Hindlimb muscle (tissue), 1 donor: ENCODE data around the gene RTRAF. TPM values are rescaled to one million over a fixed set of nuclear protein-coding genes. Genes with fewer than 3 reads are reported as not detected.

Experiments
- DNase-seq: peaks from one replicate; pipeline ENCODE4 v3.0.0-alpha.2; 2013
- polyA plus RNA-seq: library from polyadenylated mRNA; unstranded; fragments of 120-200 nt; gene quantifications from one replicate; pipeline ENCODE4 v1.2.1, GENCODE V29; 2013; ENCODE audit not compliant: insufficient read length

The RTRAF gene
- polyA plus RNA-seq, 1 donor: 210 TPM

GRCh38 chr14:51996148-51996746 is 6.9 kb downstream of the RTRAF start:
- DNase-seq: peak; percentile 31

DNA sequence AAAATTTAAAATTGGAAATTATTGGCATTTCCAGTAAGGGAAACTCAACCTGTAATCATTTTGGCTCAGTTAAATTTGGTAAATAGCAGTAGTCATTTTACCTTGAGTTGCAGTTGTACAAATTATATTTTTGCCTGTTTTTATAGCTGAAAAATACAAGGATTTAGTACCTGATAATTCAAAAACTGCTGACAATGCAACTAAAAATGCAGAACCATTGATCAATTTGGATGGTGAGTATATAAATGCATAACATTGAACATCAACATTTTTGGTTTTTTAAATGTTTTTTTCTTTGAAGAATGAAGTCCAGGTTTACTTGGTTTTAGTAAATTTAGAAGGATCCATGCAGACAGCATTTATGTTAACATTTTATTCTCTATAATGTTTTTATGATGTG is 9.0 kb downstream of the RTRAF start:
- DNase-seq: no peak

DNA sequence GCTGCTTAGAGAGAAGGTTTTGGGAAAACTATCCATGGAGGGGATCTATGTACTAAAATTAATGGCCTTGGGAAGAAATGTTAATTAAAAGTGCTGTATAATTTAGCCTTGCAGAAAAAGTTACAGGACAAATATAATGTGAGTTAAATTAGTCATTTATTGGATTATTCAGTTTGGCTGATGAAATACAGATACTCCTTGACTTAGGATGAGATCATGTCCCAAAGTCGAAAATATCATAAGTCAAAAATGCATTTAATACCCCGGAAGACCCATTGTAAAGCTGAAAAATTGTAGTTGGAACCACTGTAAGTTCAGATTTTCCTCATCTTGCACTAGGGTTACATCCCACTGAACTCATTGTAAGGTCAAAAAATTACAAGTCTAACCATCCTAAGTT is 9.7 kb downstream of the RTRAF start:
- no peak for DNase-seq

DNA sequence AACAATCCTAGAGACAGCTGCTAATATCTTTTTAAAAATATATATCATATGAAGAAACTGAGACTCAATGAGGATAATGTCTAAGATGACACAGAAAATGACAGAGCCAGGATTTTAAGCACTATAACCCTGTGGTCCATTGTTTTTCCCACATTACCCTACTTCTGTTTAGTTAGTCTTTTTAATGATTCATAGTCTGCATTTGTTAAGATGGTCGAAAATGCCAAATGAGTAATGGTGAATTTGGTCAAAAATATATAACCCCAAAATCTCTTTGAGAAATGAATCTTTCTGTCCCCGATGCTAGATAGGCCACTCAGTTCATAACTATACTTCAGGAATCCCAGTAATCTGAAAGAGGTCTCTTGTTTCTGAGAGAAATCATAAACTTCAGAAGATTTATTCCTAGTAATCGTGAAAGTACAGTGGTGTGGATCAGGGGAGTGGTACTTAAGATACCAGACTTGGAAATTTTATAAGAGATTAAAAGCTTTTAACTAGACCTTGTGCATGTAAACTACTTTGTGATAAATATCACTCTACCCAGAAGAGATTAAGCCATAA is 10.8 kb downstream of the RTRAF start:
- DNase-seq: no peak

GRCh38 chr14:52000696-52001095 is 11.3 kb downstream of the RTRAF start:
- DNase-seq: no peak

- no peak for DNase-seq
Measured at GRCh38 chr14:52002542-52002941, 13.2 kb downstream of the RTRAF start.

- no peak for DNase-seq
Measured at GRCh38 chr14:52003324-52003723, 14.0 kb downstream of the RTRAF start.

DNA sequence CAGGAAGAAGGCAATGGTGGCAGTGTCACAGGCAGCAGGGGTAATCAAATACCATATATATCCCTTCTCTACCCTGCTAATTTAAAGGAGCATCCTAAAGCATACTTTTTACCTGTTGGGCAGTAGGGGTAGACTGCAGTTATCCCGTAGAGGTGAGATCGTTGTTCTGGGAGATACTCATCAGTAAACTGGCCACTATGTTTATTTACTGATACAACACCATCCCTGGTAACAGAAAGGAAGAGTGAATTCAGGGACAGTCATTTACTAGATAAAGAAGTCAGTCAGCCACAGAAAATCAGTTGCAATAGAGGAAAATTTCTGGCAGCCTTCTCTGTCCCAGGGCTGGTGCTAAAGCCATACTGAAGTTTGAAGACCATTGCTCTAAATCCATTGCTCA is 16.3 kb downstream of the RTRAF start:
- no peak for DNase-seq

GRCh38 chr14:52006361-52006760 is 17.0 kb downstream of the RTRAF start:
- DNase-seq: no peak

DNA sequence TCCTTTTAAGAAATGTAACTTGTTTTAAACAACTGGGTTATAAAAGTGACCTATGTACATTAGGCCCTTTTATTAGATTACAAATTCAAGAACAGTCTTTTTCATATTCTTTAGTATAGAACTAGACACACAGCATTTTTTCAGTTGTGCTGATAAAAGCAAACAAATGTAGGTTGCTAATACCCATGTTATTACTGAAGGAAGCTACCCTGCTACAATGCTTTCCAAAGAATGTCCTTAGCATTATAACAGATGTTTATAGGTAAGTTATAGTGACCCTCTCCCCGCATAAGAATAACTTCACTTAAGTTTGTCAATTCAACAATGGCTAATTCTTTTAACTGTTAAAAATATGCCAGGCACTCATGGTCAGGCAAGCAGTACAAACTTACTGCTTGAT is 17.9 kb downstream of the RTRAF start:
- no peak for DNase-seq

GRCh38 chr14:52007637-52008036 is 18.3 kb downstream of the RTRAF start:
- no peak for DNase-seq

DNA sequence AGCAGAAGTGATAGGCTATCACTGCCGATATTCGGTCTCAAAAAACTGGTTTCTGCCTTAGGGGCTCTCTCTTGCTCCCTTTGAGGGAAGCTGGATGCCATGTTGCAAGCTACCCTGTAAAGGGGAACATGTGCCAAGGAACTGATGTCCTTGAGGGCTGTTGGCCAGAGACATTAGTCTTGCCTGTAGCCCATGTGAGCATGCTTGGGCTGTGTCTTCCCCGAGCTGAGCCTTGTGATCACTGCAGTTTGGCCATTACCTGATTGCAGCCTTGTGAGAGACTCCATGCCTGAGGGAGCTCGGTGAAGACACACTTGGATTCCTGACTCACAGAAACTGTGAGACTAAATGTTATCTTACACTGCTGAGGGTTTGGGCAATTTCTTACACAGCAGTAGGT is 18.8 kb downstream of the RTRAF start:
- DNase-seq: no peak

- DNase-seq: no peak
Measured at GRCh38 chr14:52010173-52010693, 20.9 kb downstream of the RTRAF start.

GRCh38 chr14:52011523-52011922 is 22.2 kb downstream of the RTRAF start:
- DNase-seq: no peak

- DNase-seq: no peak
Measured at GRCh38 chr14:52012635-52013034, 23.3 kb downstream of the RTRAF start.

GRCh38 chr14:52013984-52014600 is 24.7 kb downstream of the RTRAF start:
- no peak for DNase-seq

- DNase-seq: no peak
Measured at GRCh38 chr14:52014601-52015267, 25.4 kb downstream of the RTRAF start.

- no peak for DNase-seq
Measured at GRCh38 chr14:52015411-52016030, 26.2 kb downstream of the RTRAF start.

DNA sequence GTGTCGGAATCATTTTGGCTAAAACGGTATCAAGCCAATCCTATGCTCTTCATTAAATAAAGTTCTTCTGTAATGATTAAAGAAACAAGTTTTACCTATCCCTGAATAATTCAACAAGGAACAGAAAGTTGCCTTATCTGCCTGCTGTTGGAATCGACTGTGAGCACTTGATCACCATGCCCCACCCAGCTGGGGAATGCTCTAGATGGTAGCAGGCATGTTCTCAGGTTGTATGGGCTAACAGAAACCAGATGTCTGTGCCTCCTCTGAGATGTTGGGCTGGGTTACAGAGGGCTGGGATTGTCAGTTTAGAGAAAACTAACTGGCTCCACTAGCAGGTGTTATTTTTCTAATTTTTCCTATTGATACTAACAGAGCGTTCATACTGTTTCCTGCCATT is 28.9 kb downstream of the RTRAF start:
- no peak for DNase-seq

DNA sequence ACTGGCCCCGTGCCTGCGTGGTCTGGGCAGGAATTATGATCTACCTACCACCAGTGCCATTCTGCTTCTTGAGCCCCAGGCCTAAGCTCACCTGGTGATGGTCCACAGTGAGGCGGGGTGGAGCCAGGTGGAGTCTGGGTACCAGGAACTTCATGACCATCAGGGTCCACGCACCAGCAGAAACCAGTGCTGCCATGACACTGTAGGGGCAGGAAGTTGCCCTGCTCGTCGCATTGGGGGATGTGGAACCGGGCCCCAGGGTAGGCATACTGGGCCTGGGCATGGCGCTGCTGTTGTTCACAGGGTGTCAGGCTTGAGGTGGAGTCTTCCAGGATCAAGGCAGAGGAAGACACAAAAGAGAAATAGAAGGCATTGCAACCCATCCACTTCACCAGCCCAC is 29.6 kb downstream of the RTRAF start:
- DNase-seq: no peak

GRCh38 chr14:52020161-52020714 is 30.9 kb downstream of the RTRAF start:
- no peak for DNase-seq

- DNase-seq: no peak
Measured at GRCh38 chr14:52020866-52021717, 31.7 kb downstream of the RTRAF start.
